NCI-H82 treated with DMSO at 0.1 percent for 48 hours (cell line): ENCODE measurements around the gene HMGXB3.
"Not testable (repeated sequence)": the region's sequence is repeated elsewhere in the genome, so short reads cannot be mapped to it uniquely, and the experiment has no call there.

Experiments
- DNase-seq: peaks from one replicate; lab custom pipeline; 2025; ENCODE audit not compliant: unreplicated experiment; lab: John Stamatoyannopoulos, UW

The HMGXB3 gene

GRCh38 chr5:150021491-150022157, 21.1 kb downstream of the HMGXB3 start:
- no peak for DNase-seq

GRCh38 chr5:150022158-150022531, 21.6 kb downstream of the HMGXB3 start:
- no peak for DNase-seq

GRCh38 chr5:150022681-150023080, 22.1 kb downstream of the HMGXB3 start:
- no peak for DNase-seq

GRCh38 chr5:150023136-150023535, 22.6 kb downstream of the HMGXB3 start:
- no peak for DNase-seq

GRCh38 chr5:150024346-150024984, 23.9 kb downstream of the HMGXB3 start:
- no peak for DNase-seq

GRCh38 chr5:150026682-150027172, 26.2 kb downstream of the HMGXB3 start:
- no peak for DNase-seq

- DNase-seq: not testable (repeated sequence)
These were observed 27.5 kb downstream of the HMGXB3 start for GRCh38 chr5:150028047-150028446.

GRCh38 chr5:150033334-150033733, 32.8 kb downstream of the HMGXB3 start:
- no peak for DNase-seq

GRCh38 chr5:150034662-150035061, 34.1 kb downstream of the HMGXB3 start:
- no peak for DNase-seq

- DNase-seq: no peak
These were observed 34.8 kb downstream of the HMGXB3 start for GRCh38 chr5:150035139-150035895.

GRCh38 chr5:150036513-150036912, 36.0 kb downstream of the HMGXB3 start:
- no peak for DNase-seq

- no peak for DNase-seq
These were observed 38.0 kb downstream of the HMGXB3 start for GRCh38 chr5:150038547-150038946.

- no peak for DNase-seq
These were observed 41.9 kb downstream of the HMGXB3 start for GRCh38 chr5:150042459-150042858.

- no peak for DNase-seq
These were observed 43.3 kb downstream of the HMGXB3 start for GRCh38 chr5:150043657-150044328.

GRCh38 chr5:150044329-150044681, 43.8 kb downstream of the HMGXB3 start:
- DNase-seq: no peak

- DNase-seq: no peak
These were observed 44.2 kb downstream of the HMGXB3 start for GRCh38 chr5:150044712-150045111.

GRCh38 chr5:150045549-150045948, 45.0 kb downstream of the HMGXB3 start:
- no peak for DNase-seq

GRCh38 chr5:150046031-150046430, 45.5 kb downstream of the HMGXB3 start:
- DNase-seq: no peak

- not testable (repeated sequence) for DNase-seq
These were observed 49.8 kb downstream of the HMGXB3 start for GRCh38 chr5:150050172-150050811.

- DNase-seq: no peak
These were observed 51.2 kb downstream of the HMGXB3 start for GRCh38 chr5:150051657-150052195.
